Peyer's patch (tissue), 4 donors: ENCODE measurements around the gene CD40LG.

ENCODE experiments used
- CTCF ChIP-seq, 6 experiments: fragments of 450-650 bp in 4 of 6; fragments of 200-600 bp in 2 of 6; sonication (generic) in 1 of 6; IDR thresholded peaks; one replicate each; pipeline ENCODE4 v1.5.1; 2017 to 2019; ENCODE audit warnings: antibody characterized with exemption in 6 of 6, mild to moderate bottlenecking in 3 of 6, moderate library complexity in 1 of 6
- POLR2A ChIP-seq, 2 donors: fragments of 450-650 bp; IDR thresholded peaks; one replicate each; pipeline ENCODE4 v1.5.1; 2017; ENCODE audit warnings: antibody characterized with exemption in 2 of 2, mild to moderate bottlenecking in 2 of 2, moderate library complexity in 2 of 2

DNA sequence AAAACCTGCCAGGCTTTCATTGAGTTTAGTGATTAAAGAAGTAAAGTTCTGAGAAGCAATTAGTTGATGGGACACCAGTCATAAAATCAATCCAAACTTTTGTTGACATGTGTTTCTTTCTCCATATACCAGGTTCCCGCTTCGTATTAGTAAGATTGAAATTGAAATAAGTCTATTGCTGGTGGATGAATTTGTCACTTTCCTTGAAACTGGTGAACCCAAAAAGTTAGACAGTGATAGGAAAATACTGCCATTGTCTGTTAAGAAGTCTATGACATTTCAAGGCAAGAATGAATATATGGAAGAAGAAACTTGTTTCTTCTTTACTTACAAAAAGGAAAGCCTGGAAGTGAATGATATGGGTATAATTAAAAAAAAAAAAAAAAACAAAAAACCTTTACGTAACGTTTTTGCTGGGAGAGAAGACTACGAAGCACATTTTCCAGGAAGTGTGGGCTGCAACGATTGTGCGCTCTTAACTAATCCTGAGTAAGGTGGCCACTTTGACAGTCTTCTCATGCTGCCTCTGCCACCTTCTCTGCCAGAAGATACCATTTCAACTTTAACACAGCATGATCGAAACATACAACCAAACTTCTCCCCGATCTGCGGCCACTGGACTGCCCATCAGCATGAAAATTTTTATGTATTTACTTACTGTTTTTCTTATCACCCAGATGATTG lies at the start of gene CD40LG:
- no peak for TF ChIP-seq CTCF (IDR thresholded peaks at IDR 0.05)
- no peak for TF ChIP-seq POLR2A (IDR thresholded peaks at IDR 0.05)
